Effector CD8-positive, alpha-beta T cell (primary cell): ENCODE measurements around the gene GTSE1.
"Not testable (repeated sequence)": the region's sequence is repeated elsewhere in the genome, so short reads cannot be mapped to it uniquely, and the experiment has no call there.

Experiments
- DNase-seq: peaks from one replicate; lab custom pipeline; 2025; lab: John Stamatoyannopoulos, UW
- total RNA-seq, 4 experiments: gene quantifications; one replicate each; lab custom pipeline; 2026; lab: John Stamatoyannopoulos, UW

The GTSE1 gene, protein sequence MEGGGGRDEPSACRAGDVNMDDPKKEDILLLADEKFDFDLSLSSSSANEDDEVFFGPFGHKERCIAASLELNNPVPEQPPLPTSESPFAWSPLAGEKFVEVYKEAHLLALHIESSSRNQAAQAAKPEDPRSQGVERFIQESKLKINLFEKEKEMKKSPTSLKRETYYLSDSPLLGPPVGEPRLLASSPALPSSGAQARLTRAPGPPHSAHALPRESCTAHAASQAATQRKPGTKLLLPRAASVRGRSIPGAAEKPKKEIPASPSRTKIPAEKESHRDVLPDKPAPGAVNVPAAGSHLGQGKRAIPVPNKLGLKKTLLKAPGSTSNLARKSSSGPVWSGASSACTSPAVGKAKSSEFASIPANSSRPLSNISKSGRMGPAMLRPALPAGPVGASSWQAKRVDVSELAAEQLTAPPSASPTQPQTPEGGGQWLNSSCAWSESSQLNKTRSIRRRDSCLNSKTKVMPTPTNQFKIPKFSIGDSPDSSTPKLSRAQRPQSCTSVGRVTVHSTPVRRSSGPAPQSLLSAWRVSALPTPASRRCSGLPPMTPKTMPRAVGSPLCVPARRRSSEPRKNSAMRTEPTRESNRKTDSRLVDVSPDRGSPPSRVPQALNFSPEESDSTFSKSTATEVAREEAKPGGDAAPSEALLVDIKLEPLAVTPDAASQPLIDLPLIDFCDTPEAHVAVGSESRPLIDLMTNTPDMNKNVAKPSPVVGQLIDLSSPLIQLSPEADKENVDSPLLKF
- 0.53 to 3.8 (median 0.98) reads per million in 4 experiments for total RNA-seq

DNA sequence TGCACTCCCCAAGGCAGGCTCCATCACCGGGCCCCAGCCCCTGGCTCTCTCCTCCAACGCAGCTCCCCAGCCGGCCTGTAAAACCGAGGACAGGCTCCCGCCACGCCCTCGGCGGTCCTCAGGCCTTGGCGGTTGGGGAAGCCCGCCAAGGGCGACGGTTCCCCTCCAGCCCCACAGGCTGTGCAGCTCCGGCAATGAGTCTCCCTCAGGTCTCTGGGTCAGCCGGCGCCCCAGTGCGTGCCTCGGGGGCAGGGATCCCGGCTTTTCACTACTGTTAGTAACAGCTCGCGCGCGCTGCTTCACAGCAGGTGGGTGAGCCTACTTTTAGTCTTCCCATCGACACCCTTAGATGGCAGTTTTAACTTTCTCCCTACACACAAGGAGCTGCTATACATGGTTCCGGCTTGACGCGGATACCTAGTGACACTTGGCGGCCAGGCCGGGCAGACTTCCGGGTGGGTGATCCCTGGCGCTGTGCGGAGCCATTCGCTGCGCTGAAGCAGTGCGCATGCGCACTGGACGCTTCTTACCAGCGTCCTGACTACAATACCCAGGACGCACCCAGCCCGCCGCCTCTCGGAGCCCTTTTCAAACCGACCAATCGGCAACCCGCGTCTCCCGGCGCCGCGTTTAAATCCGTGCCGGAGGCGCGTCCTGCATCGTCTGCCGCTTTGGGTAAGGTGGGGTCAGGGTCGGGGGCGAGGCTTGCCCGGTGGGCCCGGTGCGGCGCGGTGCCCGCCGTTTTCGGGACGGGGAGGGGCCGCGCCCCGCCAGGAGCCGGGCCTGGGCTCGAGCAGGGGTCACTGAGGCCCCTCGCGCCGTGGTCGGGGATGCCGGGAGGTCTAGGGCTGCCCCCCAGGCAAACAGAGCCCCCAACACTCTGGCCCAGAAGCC is at the start of gene GTSE1:
GTSE1 (plus strand) TSS at position 614 of the 894 bp plus-strand sequence. CDS start 531 bp downstream, outside the sequence.
- peak; percentile 95 for DNase-seq

DNA sequence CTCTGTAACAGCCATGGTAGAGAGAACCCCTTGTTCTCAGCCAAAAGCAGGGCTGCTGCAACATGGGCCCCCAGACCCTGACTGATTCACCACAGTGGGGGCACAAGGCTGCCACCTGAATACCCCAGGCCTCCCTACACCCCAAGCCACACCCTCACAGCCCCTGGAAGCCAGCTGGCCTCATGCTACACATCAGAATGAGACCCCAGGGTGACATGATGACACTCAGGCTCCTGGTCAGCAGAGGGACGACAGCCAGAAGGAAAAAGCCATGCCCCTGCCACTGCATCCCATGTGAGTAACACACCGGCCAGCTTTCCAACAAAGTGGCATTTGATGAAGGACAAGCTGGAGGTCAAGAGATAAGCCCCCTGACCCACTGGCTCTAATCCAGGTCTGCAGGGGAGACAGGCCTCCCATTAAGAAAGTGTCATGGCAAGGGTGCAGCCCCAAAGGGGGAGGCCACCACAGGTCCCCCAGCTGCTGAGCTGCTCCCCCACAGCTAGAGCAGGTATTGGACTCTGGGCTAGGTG is 49.2 kb upstream of the GTSE1 start:
- no peak for DNase-seq

DNA sequence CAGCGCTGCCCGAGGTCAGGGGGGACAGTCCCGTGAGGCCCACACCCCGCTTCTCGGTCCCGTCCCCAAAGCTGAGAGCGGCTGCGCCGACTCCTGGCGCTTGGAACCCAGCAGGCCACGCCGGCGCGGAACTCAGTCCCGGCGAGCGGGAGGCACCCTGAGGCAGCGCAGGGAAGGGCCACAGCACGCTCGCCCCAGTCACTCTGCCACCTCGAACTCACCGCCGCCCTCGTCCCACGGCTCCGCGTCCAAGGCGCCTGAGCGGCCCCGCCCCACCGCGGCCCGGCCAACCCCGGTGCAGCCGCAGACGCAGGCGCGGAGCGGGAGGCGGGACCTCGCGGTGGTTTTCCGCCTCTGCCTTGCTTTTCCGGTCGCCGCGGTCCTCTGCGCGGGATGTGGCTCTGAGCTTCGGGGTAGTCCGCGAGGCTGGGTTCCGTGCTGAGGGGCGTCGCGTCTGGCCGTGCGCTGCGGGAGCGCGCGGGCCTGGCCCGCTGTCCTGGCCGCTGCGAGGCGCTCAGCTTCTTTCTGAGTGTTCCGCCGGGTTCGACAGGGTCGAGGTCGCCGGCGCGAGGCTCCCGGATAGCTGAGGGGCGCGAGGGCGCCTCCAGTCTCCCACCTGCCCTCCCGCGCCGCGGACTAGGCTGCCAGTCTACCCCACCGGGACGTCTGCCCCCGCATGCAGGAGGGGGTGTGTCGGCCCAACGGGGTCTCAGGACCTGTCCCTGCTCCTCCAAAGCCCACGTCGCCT is 46.5 kb upstream of the GTSE1 start, which contains the start of gene CDPF1:
CDPF1 (minus strand) TSS at position 259 of the 748 bp plus-strand sequence. CDS start 2,009 bp downstream, outside the sequence.
- peak; percentile 78 for DNase-seq

DNA sequence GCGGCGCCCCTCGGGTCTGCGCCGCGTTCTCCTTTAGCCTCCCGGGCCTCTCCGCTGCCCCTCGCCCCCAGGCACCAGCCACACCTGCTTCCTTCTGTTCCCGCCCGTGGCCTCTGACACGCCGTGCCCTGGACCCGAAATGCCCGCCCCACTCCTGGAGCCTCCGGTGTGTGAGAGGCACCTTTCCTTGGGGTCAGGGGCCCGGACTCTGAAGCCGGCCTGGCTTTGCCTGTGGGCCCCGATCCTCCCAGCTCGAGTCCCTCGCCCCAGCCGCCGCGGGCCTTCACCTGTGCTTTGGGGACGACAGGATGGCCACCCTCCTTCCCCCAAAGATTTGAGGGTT is 45.9 kb upstream of the GTSE1 start:
- DNase-seq, result no peak

DNA sequence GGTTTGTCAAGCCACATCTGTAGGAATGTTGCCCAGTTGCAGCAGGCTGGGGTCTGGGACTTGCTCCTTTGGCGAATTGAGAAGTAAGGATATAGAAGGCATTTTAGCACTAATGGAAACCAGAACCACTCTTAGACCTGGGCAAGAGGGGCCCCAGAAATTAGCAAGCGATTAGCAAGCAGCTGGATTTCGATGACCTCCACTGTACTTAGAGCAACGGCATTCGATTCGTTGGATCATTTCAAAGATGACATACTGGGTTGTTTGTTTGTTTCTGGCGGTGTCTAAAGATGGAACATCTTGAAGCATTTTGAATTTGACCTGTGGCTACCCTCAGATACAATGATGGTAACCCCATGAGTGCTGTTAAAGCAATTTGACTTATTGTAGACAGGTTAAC is 45.4 kb upstream of the GTSE1 start:
- DNase-seq, result no peak

DNA sequence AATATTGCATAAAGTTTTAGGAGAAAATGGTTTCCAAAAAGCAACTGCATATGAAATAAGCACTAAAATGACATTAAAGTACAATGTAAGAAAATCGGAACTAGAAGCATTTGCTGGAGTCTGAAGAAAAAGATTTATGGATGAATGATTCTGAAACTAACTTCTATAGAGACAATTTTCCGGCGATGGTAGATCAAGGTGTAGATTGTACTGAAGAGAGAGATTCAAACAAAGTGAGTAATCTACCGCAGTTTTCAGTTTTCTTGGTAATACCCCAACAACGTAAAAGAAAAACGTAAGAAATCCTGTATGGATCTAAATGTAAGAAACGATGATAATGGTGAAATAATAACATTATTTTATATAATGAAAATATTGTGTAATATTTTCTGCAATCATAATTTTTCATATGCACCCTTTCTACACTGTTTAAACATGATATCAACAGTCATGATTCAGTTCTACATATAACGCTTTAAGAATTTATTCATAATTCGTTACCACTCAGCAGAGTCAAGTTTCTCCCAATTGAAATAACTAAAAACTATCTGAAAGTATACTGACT is 44.8 kb upstream of the GTSE1 start:
- DNase-seq, result no peak

DNA sequence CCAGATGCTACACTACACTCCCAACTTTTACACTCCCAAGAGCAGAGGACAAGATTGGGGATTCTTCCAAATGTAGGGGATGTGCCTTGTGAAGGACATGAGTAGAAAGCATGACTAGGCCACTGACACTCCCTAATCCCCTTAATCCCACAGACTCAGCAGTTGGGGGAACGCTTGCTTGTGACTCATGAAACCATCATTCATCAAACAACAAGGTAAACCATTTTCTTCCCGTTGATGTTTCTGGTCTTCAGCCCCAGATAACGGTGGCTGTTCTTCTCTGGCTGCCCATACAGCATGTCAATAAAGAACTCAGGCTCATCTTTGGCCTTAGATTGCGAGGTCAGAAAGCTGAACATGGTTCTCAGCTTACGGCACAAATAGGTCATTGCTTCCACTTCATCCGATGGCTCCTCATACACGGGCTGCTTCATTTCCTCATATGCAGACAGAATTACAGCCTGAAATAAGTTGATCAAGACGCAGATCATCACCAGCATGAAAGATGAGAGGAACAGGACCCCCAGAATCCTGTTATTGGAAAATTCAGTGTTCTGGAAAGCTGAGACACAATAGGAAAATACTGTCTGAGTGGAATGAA is 40.2 kb upstream of the GTSE1 start:
- DNase-seq, result no peak

DNA sequence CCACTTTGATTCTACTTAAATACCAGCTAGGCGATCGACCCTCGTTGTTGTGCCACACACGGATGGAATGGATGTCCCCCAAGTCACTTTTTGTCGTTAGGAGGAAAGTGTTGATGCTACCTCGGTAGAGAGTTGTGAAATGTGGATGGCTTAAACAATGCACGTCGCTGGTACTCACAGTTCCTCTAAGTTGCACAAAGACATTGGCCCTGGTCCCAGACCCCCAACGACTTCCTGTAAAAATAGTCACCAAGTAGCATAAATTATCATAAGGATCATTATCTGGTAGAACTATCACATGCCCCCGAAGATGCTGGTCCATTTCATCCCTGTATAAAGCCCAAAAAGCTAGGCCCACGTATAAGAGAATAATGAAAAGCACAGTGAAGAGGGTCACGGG is 37.3 kb upstream of the GTSE1 start:
- DNase-seq, result no peak

DNA sequence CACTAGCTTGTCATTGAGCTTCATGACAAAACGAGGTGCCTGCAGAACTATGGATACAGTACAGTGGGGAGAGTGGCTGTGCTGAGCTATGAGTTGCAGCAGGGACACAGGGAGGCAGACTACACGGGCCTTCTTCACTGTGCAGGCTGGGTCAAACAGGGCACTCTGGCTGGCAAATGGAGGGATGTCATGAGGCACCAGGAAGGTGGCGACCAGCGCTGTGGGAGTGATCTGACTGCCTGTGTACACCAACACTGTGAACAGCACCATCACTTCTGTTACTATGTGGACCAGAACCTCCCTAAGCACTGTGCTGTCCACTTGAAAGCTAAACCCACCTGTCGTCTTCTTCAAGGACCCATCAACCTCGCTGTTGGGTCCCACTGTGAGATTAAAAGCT is 36.6 kb upstream of the GTSE1 start:
- DNase-seq, result no peak

DNA sequence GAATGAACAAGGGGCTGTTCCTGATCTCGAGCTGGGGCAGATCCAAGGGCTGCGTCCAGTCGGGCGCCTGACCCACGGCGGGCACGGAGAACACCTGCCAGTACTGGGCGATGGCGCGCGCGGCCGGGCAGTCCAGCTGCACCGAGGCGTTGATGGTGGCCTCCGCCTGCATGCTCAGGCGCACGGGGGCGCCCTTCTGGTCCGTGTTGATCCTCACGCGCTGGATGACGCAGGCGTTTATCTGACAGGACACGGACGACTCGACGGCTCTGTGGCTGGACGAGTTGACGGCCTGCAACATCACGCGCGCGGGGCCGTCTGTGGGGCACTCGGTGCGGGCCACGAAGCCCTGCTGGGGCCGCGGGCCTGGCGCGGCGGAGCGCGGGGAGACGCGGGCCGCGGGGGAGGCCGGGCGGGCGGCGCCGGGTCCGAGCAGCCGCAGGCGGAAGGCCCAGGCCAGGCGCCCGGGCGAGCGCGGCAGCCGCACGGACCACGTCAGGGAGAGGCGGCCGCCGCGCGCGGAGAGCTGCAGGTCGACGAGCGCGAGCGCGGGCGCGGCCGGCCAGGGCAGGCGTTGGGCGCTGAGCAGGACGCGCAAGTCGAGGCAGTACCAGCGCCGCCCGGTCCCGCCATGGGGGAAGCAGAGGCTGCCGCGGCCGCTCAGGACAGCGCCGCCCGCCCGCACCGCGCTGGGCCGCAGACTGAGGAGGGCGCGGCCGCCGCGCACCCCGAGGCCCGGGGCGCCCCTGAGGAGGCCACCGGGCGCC is 34.0 kb upstream of the GTSE1 start:
- no peak for DNase-seq

DNA sequence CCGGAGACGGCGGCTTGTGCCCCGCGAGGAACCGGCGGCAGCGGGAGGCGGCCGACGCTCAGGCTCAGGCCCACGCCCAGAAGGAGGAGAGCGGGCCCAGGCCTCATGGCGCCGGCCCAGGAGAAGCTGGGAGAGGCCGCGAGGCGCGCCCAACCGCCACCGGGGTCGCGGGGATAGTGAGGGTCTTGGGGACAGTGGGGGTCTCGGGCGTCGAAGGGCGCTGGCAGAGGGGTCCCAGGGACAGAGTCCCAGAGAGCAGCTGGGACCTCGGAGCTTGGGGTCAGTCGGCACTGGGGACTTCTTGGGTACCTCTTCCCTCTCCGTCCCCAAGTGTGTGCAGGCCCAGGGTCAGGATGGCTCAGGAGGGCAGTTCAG is 33.5 kb upstream of the GTSE1 start, which contains the start of gene PKDREJ:
PKDREJ (minus strand) TSS at position 128 of the 375 bp plus-strand sequence; CDS start at position 107, 21 bp downstream.
- no peak for DNase-seq

DNA sequence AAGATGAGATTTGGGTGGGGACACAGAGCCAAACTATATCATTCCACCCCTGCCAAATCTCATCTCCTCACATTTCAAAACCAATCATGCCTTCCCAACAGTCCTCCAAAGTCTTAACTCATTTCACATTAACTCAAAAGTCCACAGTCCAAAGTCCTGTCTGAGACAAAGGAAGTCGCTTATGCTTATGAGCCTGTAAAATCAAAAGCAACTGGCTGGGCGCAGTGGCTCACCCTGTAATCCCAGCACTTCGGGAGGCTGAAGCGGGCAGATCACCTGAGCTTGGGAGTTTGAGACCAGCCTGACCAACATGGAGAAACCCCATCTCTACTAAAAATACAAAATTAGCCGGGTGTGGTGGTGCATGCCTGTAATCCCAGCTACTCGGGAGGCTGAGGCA is 32.1 kb upstream of the GTSE1 start:
- DNase-seq, result not testable (repeated sequence)

DNA sequence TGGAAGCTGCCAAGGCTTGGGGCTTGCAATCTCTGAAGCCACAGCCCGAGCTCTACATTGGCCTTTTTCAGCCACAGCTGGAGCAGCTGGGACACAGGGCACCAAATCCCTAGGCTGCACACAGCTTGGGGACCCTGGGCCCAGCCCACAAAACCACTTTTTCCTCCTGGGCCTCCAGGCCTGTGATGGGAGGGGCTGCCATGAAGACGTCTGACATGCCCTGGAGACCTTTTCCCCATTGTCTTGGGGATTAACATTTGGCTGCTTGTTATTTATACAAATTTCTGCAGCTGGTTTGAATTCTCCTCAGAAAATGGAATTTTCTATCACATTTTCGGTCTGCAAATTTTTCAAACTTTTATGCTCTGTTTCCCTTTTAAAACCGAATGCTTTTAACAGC is 31.0 kb upstream of the GTSE1 start:
- not testable (repeated sequence) for DNase-seq

DNA sequence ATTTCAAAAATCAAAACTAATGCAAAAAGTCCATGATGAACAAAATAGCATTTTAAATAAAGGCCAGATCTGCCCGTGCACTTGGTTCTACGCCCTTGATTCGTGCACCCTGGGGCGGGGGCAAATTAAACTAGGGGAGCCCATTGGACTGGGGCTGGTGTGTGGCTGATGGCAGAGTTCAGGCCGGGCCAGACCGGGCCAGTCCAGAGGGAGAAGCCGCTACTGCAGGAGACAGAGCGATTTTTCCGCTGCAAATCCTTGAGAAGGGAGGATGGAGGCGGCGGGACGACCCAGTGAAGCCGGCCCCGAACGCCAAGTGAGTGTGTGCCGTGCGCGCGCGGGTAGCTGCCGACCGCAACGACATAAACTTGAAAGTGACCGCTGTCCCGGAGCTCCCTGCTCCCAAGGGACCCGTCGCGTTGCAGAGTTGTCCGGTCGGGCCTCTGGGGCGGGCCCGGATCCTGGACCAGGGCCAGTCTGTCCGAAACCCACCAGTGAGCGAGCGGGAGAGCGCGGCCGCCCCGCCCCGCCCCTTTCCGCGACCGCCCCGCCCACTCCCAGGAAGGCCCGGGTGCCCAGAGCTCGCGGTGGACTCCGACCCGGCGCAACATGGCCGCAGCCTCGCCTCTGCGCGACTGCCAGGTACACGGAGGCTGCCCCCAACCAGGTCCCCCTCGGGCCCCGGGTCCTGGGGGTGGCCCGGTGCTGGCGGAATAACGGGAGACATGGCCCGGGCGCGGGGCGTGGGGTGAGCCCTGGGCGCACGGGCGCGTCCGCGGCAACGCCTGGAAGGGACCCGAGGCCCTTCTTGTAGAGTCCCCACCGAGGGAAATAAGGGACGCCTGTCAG is 29.0 kb upstream of the GTSE1 start, which contains the start of gene TTC38:
TTC38 (plus strand) TSS at position 578 of the 849 bp plus-strand sequence; CDS start at position 610, 32 bp downstream.
- peak; percentile 34 for DNase-seq

DNA sequence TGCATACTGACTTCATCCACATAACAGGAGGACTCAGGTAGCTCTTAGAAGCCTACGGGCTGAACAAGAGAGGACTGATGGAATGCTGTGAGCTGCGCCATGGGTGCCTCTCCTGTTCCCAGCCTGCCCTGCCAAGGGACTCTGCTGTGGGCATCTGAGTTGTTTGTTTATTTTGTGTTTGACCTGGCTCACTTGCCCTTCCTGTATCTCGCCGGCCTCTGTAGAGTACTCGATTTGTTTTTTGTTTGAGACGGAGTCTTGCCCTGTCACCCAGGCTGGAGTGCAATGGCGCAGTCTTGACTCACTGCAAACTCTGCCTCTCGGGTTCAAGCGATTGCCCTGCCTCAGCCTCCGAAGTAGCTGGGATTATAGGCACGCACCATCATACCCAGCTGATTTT is 27.1 kb upstream of the GTSE1 start:
- no peak for DNase-seq

DNA sequence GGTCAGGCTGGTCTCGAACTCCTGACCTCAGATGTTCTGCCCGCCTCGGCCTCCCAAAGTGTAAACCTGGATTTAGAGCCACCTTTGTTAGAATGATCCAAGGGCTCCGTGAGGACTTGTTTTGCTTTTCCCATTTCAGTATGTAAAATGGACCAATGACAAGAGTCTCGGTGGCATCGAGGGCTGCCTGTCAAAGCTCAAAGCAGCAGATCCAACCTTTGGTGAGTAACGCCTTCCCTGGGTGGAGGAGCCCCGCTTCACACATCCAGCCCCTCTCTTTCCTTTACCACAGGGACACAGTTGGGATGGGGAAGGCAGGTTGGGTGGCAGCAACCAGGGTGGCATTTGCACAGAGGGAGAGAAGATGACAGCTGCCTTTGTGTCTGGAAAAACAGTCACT is 24.5 kb upstream of the GTSE1 start:
- no peak for DNase-seq

DNA sequence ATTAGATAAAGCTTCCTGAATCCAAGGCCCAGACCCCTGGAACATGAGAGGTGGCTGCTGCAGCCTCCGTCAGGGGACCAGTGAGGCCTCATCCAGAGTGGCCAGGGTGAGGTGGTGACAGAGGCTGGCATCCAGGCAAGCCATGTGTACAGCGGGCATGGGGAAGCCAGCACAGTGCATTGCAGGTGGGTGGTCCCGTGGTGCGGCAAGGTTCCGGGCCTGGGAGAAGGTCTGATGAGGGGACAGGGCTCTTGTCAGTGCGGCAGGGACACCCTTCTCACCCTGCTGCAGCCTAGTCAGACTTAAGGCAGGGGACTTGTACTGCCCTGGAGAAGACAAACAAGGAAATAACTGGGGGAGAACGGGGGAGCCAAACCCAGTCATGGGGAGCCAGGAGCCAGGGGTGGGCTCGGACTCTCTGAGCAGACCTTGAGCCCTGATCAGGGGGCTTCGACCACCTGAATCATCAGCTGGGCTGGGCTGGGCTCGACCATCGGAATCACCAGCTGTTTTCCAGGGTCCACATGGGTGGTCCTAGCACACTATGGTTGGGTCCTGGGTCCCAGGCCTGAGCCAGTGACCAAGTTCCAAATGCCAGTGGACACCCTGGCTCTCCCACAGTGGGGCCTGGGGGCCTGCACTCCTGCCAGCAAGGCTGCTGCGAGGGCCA is 23.8 kb upstream of the GTSE1 start:
- no peak for DNase-seq
